ENCODE measurements around the gene RPS29.

Gene RPS29

GRCh38 chr14:49612671-49613070 is 26.5 kb upstream of the RPS29 start:
- Histone ChIP-seq H3K9me3 (ENCODE audit: control insufficient read depth, low read length) (no peaks in the 10 kb centered on the region), H2AK5ac (ENCODE audit: low read length, severe bottlenecking) (no peak overlapping the region), H3K27ac (ENCODE audit: low read length, poor library complexity, severe bottlenecking) (no peak overlapping the region), H3K23ac (ENCODE audit: low read length in 2 of 2) (no peak overlapping the region), H4K8ac (ENCODE audit: low read length) (no peak overlapping the region), H3K18ac (ENCODE audit: low read depth in 1 of 2, low read length in 2 of 2) (no peak overlapping the region), H3K4me1 (ENCODE audit: control insufficient read depth, insufficient read depth, low read depth, low read length) (no peaks in the 10 kb centered on the region), H2BK15ac (ENCODE audit: low read depth, poor library complexity, severe bottlenecking) (no peak overlapping the region), H3K27me3 (ENCODE audit: control insufficient read depth in 1 of 2, insufficient read depth in 1 of 2, low read length in 2 of 2) (no peaks in the 10 kb centered on the region), H4K91ac (ENCODE audit: low read length) (no peak overlapping the region), H3K4me2 (ENCODE audit: low read length, poor library complexity, severe bottlenecking) (no peak overlapping the region), H3K4me3 (ENCODE audit: insufficient read depth in 1 of 2, low read depth in 1 of 2, low read length in 2 of 2) (no peak overlapping the region), H2BK120ac (ENCODE audit: low read depth, low read length) (no peak overlapping the region), H3K79me1 (replicated peaks; ENCODE audit: low read length, poor library complexity, severe bottlenecking) (peaks cover 8% of the 10 kb centered on the region), H3K4ac (ENCODE audit: low read depth in 1 of 2, low read length in 2 of 2) (no peak overlapping the region), H3K36me3 (ENCODE audit: control insufficient read depth in 1 of 2, insufficient read depth in 2 of 2, low read depth in 1 of 2, low read length in 2 of 2) (peaks cover 2 to 17% of the 10 kb centered on the region in 2 experiments), H3K9ac (ENCODE audit: low read length) (no peak overlapping the region), H2AFZ (ENCODE audit: low read depth, low read length) (no peak overlapping the region), H2BK12ac (ENCODE audit: low read length in 2 of 2) (no peak overlapping the region), H2BK5ac (ENCODE audit: low read depth, low read length, poor library complexity, severe bottlenecking) (no peak overlapping the region), H3K14ac (ENCODE audit: low read length in 2 of 2) (no peak overlapping the region)
- no peak for DNase-seq
- WGBS = 96% methylated on average over 8 of the region's 8 CpGs

- H3K4ac ChIP-seq (ENCODE audit: low read depth in 1 of 2, low read length in 2 of 2) = no peak overlapping the region
- H3K23ac ChIP-seq (ENCODE audit: low read length in 2 of 2) = no peak overlapping the region
- H2BK5ac ChIP-seq (ENCODE audit: low read depth, low read length, poor library complexity, severe bottlenecking) = no peak overlapping the region
- no peak overlapping the region for H3K18ac ChIP-seq (ENCODE audit: low read depth in 1 of 2, low read length in 2 of 2)
- no peak overlapping the region for H2BK120ac ChIP-seq (ENCODE audit: low read depth, low read length)
- H4K91ac ChIP-seq (ENCODE audit: low read length) = no peak overlapping the region
- H3K4me2 ChIP-seq (ENCODE audit: low read length, poor library complexity, severe bottlenecking) = no peak overlapping the region
- H3K4me3 ChIP-seq (ENCODE audit: insufficient read depth in 1 of 2, low read depth in 1 of 2, low read length in 2 of 2) = no peak overlapping the region
- no peaks in the 10 kb centered on the region for H3K27me3 ChIP-seq (ENCODE audit: control insufficient read depth in 1 of 2, insufficient read depth in 1 of 2, low read length in 2 of 2)
- no peak overlapping the region for H2BK12ac ChIP-seq (ENCODE audit: low read length in 2 of 2)
- no peaks in the 10 kb centered on the region for H3K4me1 ChIP-seq (ENCODE audit: control insufficient read depth, insufficient read depth, low read depth, low read length)
- H2AK5ac ChIP-seq (ENCODE audit: low read length, severe bottlenecking) = no peak overlapping the region
- 100% methylated on average over 2 of the region's 4 CpGs for WGBS
- no peak overlapping the region for H4K8ac ChIP-seq (ENCODE audit: low read length)
- DNase-seq = no peak
- H2AFZ ChIP-seq (ENCODE audit: low read depth, low read length) = no peak overlapping the region
- H3K14ac ChIP-seq (ENCODE audit: low read length in 2 of 2) = no peak overlapping the region
- H3K27ac ChIP-seq (ENCODE audit: low read length, poor library complexity, severe bottlenecking) = no peak overlapping the region
- H3K36me3 ChIP-seq (ENCODE audit: control insufficient read depth in 1 of 2, insufficient read depth in 2 of 2, low read depth in 1 of 2, low read length in 2 of 2) = peaks cover 2 to 17% of the 10 kb centered on the region in 2 experiments
- H2BK15ac ChIP-seq (ENCODE audit: low read depth, poor library complexity, severe bottlenecking) = no peak overlapping the region
- H3K79me1 ChIP-seq (replicated peaks; ENCODE audit: low read length, poor library complexity, severe bottlenecking) = peaks cover 10% of the 10 kb centered on the region
- H3K9ac ChIP-seq (ENCODE audit: low read length) = no peak overlapping the region
- H3K9me3 ChIP-seq (ENCODE audit: control insufficient read depth, low read length) = no peaks in the 10 kb centered on the region
Measured at GRCh38 chr14:49612251-49612650, 26.1 kb upstream of the RPS29 start.

GRCh38 chr14:49607583-49607982 is 21.4 kb upstream of the RPS29 start:
- DNase-seq = no peak
- no peaks in the 10 kb centered on the region for H3K27me3 ChIP-seq (ENCODE audit: control insufficient read depth in 1 of 2, insufficient read depth in 1 of 2, low read length in 2 of 2)
- 90% methylated on average over 6 of the region's 6 CpGs for WGBS
- no peak overlapping the region for H4K8ac ChIP-seq (ENCODE audit: low read length)
- no peaks in the 10 kb centered on the region for H3K9me3 ChIP-seq (ENCODE audit: control insufficient read depth, low read length)
- no peak overlapping the region for H2AFZ ChIP-seq (ENCODE audit: low read depth, low read length)
- no peak overlapping the region for H3K14ac ChIP-seq (ENCODE audit: low read length in 2 of 2)
- H3K4me1 ChIP-seq (ENCODE audit: control insufficient read depth, insufficient read depth, low read depth, low read length) = no peaks in the 10 kb centered on the region
- H3K4me3 ChIP-seq (ENCODE audit: insufficient read depth in 1 of 2, low read depth in 1 of 2, low read length in 2 of 2) = no peak overlapping the region
- no peak overlapping the region for H2BK15ac ChIP-seq (ENCODE audit: low read depth, poor library complexity, severe bottlenecking)
- peaks cover 21% of the 10 kb centered on the region for H3K79me1 ChIP-seq (replicated peaks; ENCODE audit: low read length, poor library complexity, severe bottlenecking)
- no peak overlapping the region for H3K4ac ChIP-seq (ENCODE audit: low read depth in 1 of 2, low read length in 2 of 2)
- H2AK5ac ChIP-seq (ENCODE audit: low read length, severe bottlenecking) = no peak overlapping the region
- no peak overlapping the region for H2BK12ac ChIP-seq (ENCODE audit: low read length in 2 of 2)
- no peak overlapping the region for H3K4me2 ChIP-seq (ENCODE audit: low read length, poor library complexity, severe bottlenecking)
- no peak overlapping the region for H2BK120ac ChIP-seq (ENCODE audit: low read depth, low read length)
- no peak overlapping the region for H4K91ac ChIP-seq (ENCODE audit: low read length)
- no peak overlapping the region for H2BK5ac ChIP-seq (ENCODE audit: low read depth, low read length, poor library complexity, severe bottlenecking)
- no peak overlapping the region for H3K9ac ChIP-seq (ENCODE audit: low read length)
- H3K27ac ChIP-seq (ENCODE audit: low read length, poor library complexity, severe bottlenecking) = no peak overlapping the region
- H3K18ac ChIP-seq (ENCODE audit: low read depth in 1 of 2, low read length in 2 of 2) = no peak overlapping the region
- H3K36me3 ChIP-seq (ENCODE audit: control insufficient read depth in 1 of 2, insufficient read depth in 2 of 2, low read depth in 1 of 2, low read length in 2 of 2) = peaks cover 6 to 32% of the 10 kb centered on the region in 2 experiments
- H3K23ac ChIP-seq (ENCODE audit: low read length in 2 of 2) = no peak overlapping the region

- Histone ChIP-seq H3K9me3 (ENCODE audit: control insufficient read depth, low read length) (no peaks in the 10 kb centered on the region), H3K4me2 (ENCODE audit: low read length, poor library complexity, severe bottlenecking) (peak within 1 kb of the TSS; percentile 94), H2BK15ac (ENCODE audit: low read depth, poor library complexity, severe bottlenecking) (peak within 1 kb of the TSS; percentile 88), H3K23ac (ENCODE audit: low read length in 2 of 2) (peak within 1 kb of the TSS in 1 of 2 experiments; percentile 90), H3K27me3 (ENCODE audit: control insufficient read depth in 1 of 2, insufficient read depth in 1 of 2, low read length in 2 of 2) (no peaks in the 10 kb centered on the region), H2AFZ (ENCODE audit: low read depth, low read length) (peak within 1 kb of the TSS; percentile 54), H3K18ac (ENCODE audit: low read depth in 1 of 2, low read length in 2 of 2) (peak within 1 kb of the TSS; percentile 93 to 97), H3K14ac (ENCODE audit: low read length in 2 of 2) (peak within 1 kb of the TSS in 1 of 2 experiments; percentile 45), H2BK5ac (ENCODE audit: low read depth, low read length, poor library complexity, severe bottlenecking) (peak within 1 kb of the TSS; percentile 94), H4K91ac (ENCODE audit: low read length) (peak within 1 kb of the TSS; percentile 98), H3K36me3 (ENCODE audit: control insufficient read depth in 1 of 2, insufficient read depth in 2 of 2, low read depth in 1 of 2, low read length in 2 of 2) (peaks cover 0 to 5% of the 10 kb centered on the region in 2 experiments), H2BK12ac (ENCODE audit: low read length in 2 of 2) (peak within 1 kb of the TSS; percentile 73 to 84), H3K27ac (ENCODE audit: low read length, poor library complexity, severe bottlenecking) (peak within 1 kb of the TSS; percentile 97), H4K8ac (ENCODE audit: low read length) (peak within 1 kb of the TSS; percentile 95), H2BK120ac (ENCODE audit: low read depth, low read length) (peak within 1 kb of the TSS; percentile 59), H3K79me1 (replicated peaks; ENCODE audit: low read length, poor library complexity, severe bottlenecking) (peaks cover 7% of the 10 kb centered on the region), H2AK5ac (ENCODE audit: low read length, severe bottlenecking) (no peak within 1 kb of the TSS), H3K4ac (ENCODE audit: low read depth in 1 of 2, low read length in 2 of 2) (peak within 1 kb of the TSS; percentile 80 to 97), H3K4me1 (ENCODE audit: control insufficient read depth, insufficient read depth, low read depth, low read length) (peaks cover 2% of the 10 kb centered on the region), H3K4me3 (ENCODE audit: insufficient read depth in 1 of 2, low read depth in 1 of 2, low read length in 2 of 2) (peak within 1 kb of the TSS; percentile 86 to 99), H3K9ac (ENCODE audit: low read length) (peak within 1 kb of the TSS; percentile 100)
- WGBS = under 1% methylated on average over 77 of the region's 77 CpGs
- DNase-seq = peak; percentile 92
Measured at GRCh38 chr14:49598485-49599300, 12.5 kb upstream of the RPS29 start, which contains the start of gene LRR1. LRR1 (plus strand) TSS chr14:49598940; CDS start chr14:49599021, 81 bp downstream.

Data from mesenchymal stem cell (in vitro differentiated cells and primary cell).